Measurements from ENCODE around the gene LTA4H. TPM values are rescaled to one million over a fixed set of nuclear protein-coding genes. Genes with fewer than 3 reads are reported as not detected.

LTA4H gene
- total and polyA plus RNA-seq, 10 of the 15 experiments (the other 5 are each of a cell fraction or from before 2014, with no cell fraction given), result 43.9 to 106 (median 47.3) TPM

- ChIA-PET SMC1A (ENCODE audit: uncharacterized antibody, unreplicated experiment) (interaction anchor here (1.1 to 1.3 kb wide), 3 partner anchors 17 to 40 kb away, joined by 4 to 6 read pairs (median 5); partner anchors contain the start of gene CCDC38), POLR2A (no interaction called here), CTCF (interaction anchor here (0.7 to 3.8 kb wide), 6 partner anchors 17 to 149 kb away, joined by 3 to 22 read pairs (median 6); partner anchors contain the start of gene CCDC38), RAD21 (ENCODE audit: unreplicated experiment) (interaction anchor here (1.6 to 2.0 kb wide), 2 partner anchors 39 to 41 kb away, joined by 7 to 9 read pairs; no protein-coding TSS in a partner anchor)
- H3K27me3 ChIP-seq (replicated peaks in 1 of 2; ENCODE audit: control insufficient read depth in 2 of 2, insufficient read depth in 2 of 2, low read length in 1 of 2), result no peaks in the 10 kb centered on the region
- in situ Hi-C loops (cut with MboI) (no loop called here), intact Hi-C loops (cut with micrococcal nuclease; ENCODE audit: unreplicated experiment) (no loop called here)
- no peak overlapping the region for H3K27ac ChIP-seq (ENCODE audit: control insufficient read depth, insufficient read depth)
- DNase-seq (ENCODE audit: low read depth, low spot score) (no peak), ATAC-seq (no peak), FAIRE-seq (no peak)
- no peak overlapping the region for H3K4me3 ChIP-seq
- H2AFZ ChIP-seq (ENCODE audit: control insufficient read depth, low read depth, low read length), result no peak overlapping the region
- 0% methylated on average over 1 of the region's 1 CpG for WGBS (ENCODE audit: insufficient coverage, insufficient replicate concordance, low lambda C conversion rate, missing lambda C conversion rate)
- no TSS peak for BruUV-seq (replicated peaks)
- H3K9me3 ChIP-seq (replicated peaks; ENCODE audit: control insufficient read depth, insufficient read depth, low read length), result no peaks in the 10 kb centered on the region
- H4K20me1 ChIP-seq (ENCODE audit: control insufficient read depth, insufficient read depth), result no peaks in the 10 kb centered on the region
- H3K4me1 ChIP-seq (ENCODE audit: control insufficient read depth, insufficient read depth, low read length), result no peaks in the 10 kb centered on the region
- H3K9ac ChIP-seq (ENCODE audit: control insufficient read depth, insufficient read depth, low read length), result no peak overlapping the region
- no peak overlapping the region for H3K4me2 ChIP-seq (ENCODE audit: control insufficient read depth, insufficient read depth)
- no peaks in the 10 kb centered on the region for H3K36me3 ChIP-seq (ENCODE audit: control insufficient read depth in 2 of 2, insufficient read depth in 2 of 2, low read length in 1 of 2)
- no peaks in the 10 kb centered on the region for H3K79me2 ChIP-seq (ENCODE audit: control insufficient read depth, insufficient read depth, low read length)
- TF ChIP-seq MEF2A (IDR thresholded peaks at IDR 0.05; ENCODE audit: insufficient read depth, low read depth, low read length) (no peak), CEBPZ (IDR thresholded peaks at IDR 0.05; ENCODE audit: low read depth, low read length) (no peak), CTCF (IDR thresholded peaks at IDR 0.05 in 2 of 3, conservative IDR thresholded peaks at IDR 0.05 in 1 of 3; ENCODE audit: control insufficient read depth in 2 of 3, extremely low read depth in 1 of 3, insufficient read depth in 1 of 3, low read depth in 3 of 3, low read length in 3 of 3) (peak in 1 of 3 experiments; percentile 9; a peak in 1 of 6 replicates), USF1 (IDR thresholded peaks at IDR 0.05; ENCODE audit: borderline replicate concordance, extremely low read length, insufficient read depth, low read depth, low read length) (no peak), PKNOX1 (IDR thresholded peaks at IDR 0.05) (no peak), GATAD2B (conservative IDR thresholded peaks at IDR 0.05; ENCODE audit: low read depth) (no peak), IRF5 (IDR thresholded peaks at IDR 0.05; ENCODE audit: borderline replicate concordance) (no peak), ATF2 (IDR thresholded peaks at IDR 0.05; ENCODE audit: low read length) (no peak), SMC3 (IDR thresholded peaks at IDR 0.05; ENCODE audit: borderline replicate concordance, low read length) (no peak), YBX1 (IDR thresholded peaks at IDR 0.05) (no peak), RAD21 (IDR thresholded peaks at IDR 0.05; ENCODE audit: insufficient read depth, low read depth, low read length) (peak; percentile 36), RB1 (IDR thresholded peaks at IDR 0.05; ENCODE audit: borderline replicate concordance) (no peak), HCFC1 (IDR thresholded peaks at IDR 0.05; ENCODE audit: low read length) (no peak)
Measured at GRCh38 chr12:95959107-95959506, 76.3 kb downstream of the LTA4H start.

All from GM12878 (cell line).